SK-N-SH treated with all-trans-retinoic acid at 6 μM for 48 hours (cell line): ENCODE results near the gene PNMA6A.

Source experiments
- ARNTL ChIP-seq: fragments of 450-650 bp; formaldehyde crosslinking; IDR thresholded peaks from 2 replicates; pipeline ENCODE4 v1.5.0; 2020; ENCODE audit warnings: low read depth, mild to moderate bottlenecking, moderate library complexity, borderline replicate concordance
- CSRNP3 ChIP-seq: fragments of 250-450 bp; sonication (Bioruptor Pico); IDR thresholded peaks from 2 replicates; pipeline ENCODE4 v1.5.1; 2021; ENCODE audit warnings: mild to moderate bottlenecking, moderate library complexity
- ISL1 ChIP-seq: fragments of 250-450 bp; sonication (Bioruptor Pico); IDR thresholded peaks from 2 replicates; pipeline ENCODE4 v2.1.2; 2022; ENCODE audit warnings: mild to moderate bottlenecking, moderate library complexity
- OSR1 ChIP-seq: fragments of 250-450 bp; sonication (Bioruptor Pico); IDR thresholded peaks from 2 replicates; pipeline ENCODE4 v1.8.0; 2022; ENCODE audit warnings: moderate library complexity, mild to moderate bottlenecking, inconsistent platforms
- PATZ1 ChIP-seq: fragments of 250-450 bp; sonication (Bioruptor Pico); IDR thresholded peaks from 2 replicates; pipeline ENCODE4 v1.8.0; 2020; ENCODE audit warnings: mild to moderate bottlenecking, moderate library complexity, borderline replicate concordance
- POU6F1 ChIP-seq: fragments of 250-450 bp; sonication (Bioruptor Pico); IDR thresholded peaks from 2 replicates; pipeline ENCODE4 v1.8.0; 2021; ENCODE audit warnings: low read depth, mild to moderate bottlenecking, moderate library complexity, borderline replicate concordance
- PPARA ChIP-seq: fragments of 250-450 bp; sonication (Bioruptor Pico); IDR thresholded peaks from 2 replicates; pipeline ENCODE4 v1.5.0; 2020; ENCODE audit warnings: mild to moderate bottlenecking, borderline replicate concordance
- RARB ChIP-seq: fragments of 250-450 bp; sonication (Bioruptor Pico); IDR thresholded peaks from 2 replicates; pipeline ENCODE4 v1.8.0; 2021; ENCODE audit warnings: mild to moderate bottlenecking, moderate library complexity
- SNAI2 ChIP-seq: fragments of 250-450 bp; sonication (Bioruptor Pico); IDR thresholded peaks from 2 replicates; pipeline ENCODE4 v1.5.0; 2020; ENCODE audit warnings: mild to moderate bottlenecking, moderate library complexity
- TSHZ2 ChIP-seq: fragments of 250-450 bp; sonication (Bioruptor Pico); IDR thresholded peaks from 2 replicates; pipeline ENCODE4 v1.5.0; 2020; ENCODE audit warnings: mild to moderate bottlenecking, moderate library complexity
- ZFP3 ChIP-seq: fragments of 250-450 bp; sonication (Bioruptor Pico); IDR thresholded peaks from 2 replicates; pipeline ENCODE4 v1.5.0; 2020; ENCODE audit warnings: mild to moderate bottlenecking, moderate library complexity
- ZFP30 ChIP-seq: fragments of 450-650 bp; formaldehyde crosslinking; IDR thresholded peaks from 2 replicates; pipeline ENCODE4 v1.5.0; 2022; ENCODE audit warnings: mild to moderate bottlenecking, moderate library complexity

GRCh38 chrX:153032397-153033118 lies 39.7 kb upstream of the PNMA6A start:
- no peak for TF ChIP-seq PATZ1 (CRISPR knock-in tag)
- TF ChIP-seq OSR1: no peak
- TF ChIP-seq RARB (CRISPR knock-in tag): no peak
- TF ChIP-seq SNAI2 (CRISPR knock-in tag): no peak
- no peak for TF ChIP-seq ARNTL (CRISPR knock-in tag)
- TF ChIP-seq ZFP3 (CRISPR knock-in tag): no peak
- TF ChIP-seq TSHZ2 (CRISPR knock-in tag): no peak
- TF ChIP-seq POU6F1 (CRISPR knock-in tag): no peak
- no peak for TF ChIP-seq PPARA (CRISPR knock-in tag)
- TF ChIP-seq ZFP30: no peak
- TF ChIP-seq ISL1: no peak
- TF ChIP-seq CSRNP3 (CRISPR knock-in tag): no peak
